Measurements from ENCODE around the gene MAS1. TPM values are rescaled to one million over a fixed set of nuclear protein-coding genes. Genes with fewer than 3 reads are reported as not detected.

Gene MAS1
- total and polyA plus RNA-seq, 9 of the 15 experiments (the other 6 are each of a cell fraction or from before 2014, with no cell fraction given) = not detected

GRCh38 chr6:159935633-159936032, 44.8 kb downstream of the MAS1 start:
- Histone ChIP-seq H3K9me1 (ENCODE audit: control insufficient read depth, insufficient read depth, low read length) (no peaks in the 10 kb centered on the region), H3K4me3 (no peak overlapping the region), H3K27me3 (ENCODE audit: control insufficient read depth in 2 of 2, insufficient read depth in 2 of 2, low read length in 2 of 2) (peaks cover 21 to 36% of the 10 kb centered on the region in 2 experiments; a peak in 3 of 5 replicates), H3K9me3 (replicated peaks; ENCODE audit: control insufficient read depth, insufficient read depth, low read depth, low read length) (no peaks in the 10 kb centered on the region; the same call in 1 of the 2 replicates), H3K9ac (ENCODE audit: insufficient read depth in 1 of 2, low read depth in 2 of 2, low read length in 2 of 2) (no peak overlapping the region), H4K20me1 (replicated peaks; ENCODE audit: control insufficient read depth, insufficient read depth, low read length) (no peaks in the 10 kb centered on the region), H3K27ac (ENCODE audit: extremely low read depth, low read depth, low read length) (no peak overlapping the region), H3K79me2 (ENCODE audit: control insufficient read depth, insufficient read depth, low read length) (no peaks in the 10 kb centered on the region), H2AFZ (ENCODE audit: low read depth, low read length) (no peak overlapping the region), H3K36me3 (ENCODE audit: control insufficient read depth, insufficient read depth, low read length) (no peaks in the 10 kb centered on the region), H3K4me2 (ENCODE audit: insufficient read depth, low read length) (no peak overlapping the region), H3K4me1 (replicated peaks in 1 of 2; ENCODE audit: control insufficient read depth in 2 of 2, insufficient read depth in 2 of 2, low read length in 2 of 2) (no peaks in the 10 kb centered on the region; a peak in 1 of 5 replicates)
- ATAC-seq (no peak), DNase-seq (ENCODE audit: extremely low read depth in 1 of 4, low spot score in 3 of 4) (no peak), FAIRE-seq (no peak)
- whole genome bisulfite sequencing (ENCODE audit: insufficient coverage, low coverage, missing lambda C conversion rate) = 21% methylated on average over 2 of the region's 2 CpGs
- ChIA-PET POLR2A (interaction anchor here (0.6 kb wide), 1 partner anchor 80 kb away, joined by 3 read pairs; no protein-coding TSS in a partner anchor), CTCF (ENCODE audit: low intra/inter-chr PET ratio) (interaction anchor here (0.6 kb wide), 1 partner anchor 13 kb away, joined by 3 read pairs; no protein-coding TSS in a partner anchor)
- in situ Hi-C loops (cut with MboI) = no loop called here
- intact Hi-C loops (cut with micrococcal nuclease) = no loop called here
- BruUV-seq (replicated peaks) = no TSS peak
- TF ChIP-seq ZBTB26 (CRISPR knock-in tag; IDR thresholded peaks at IDR 0.05) (no peak), SREBF2 (CRISPR knock-in tag; IDR thresholded peaks at IDR 0.05) (no peak), U2AF1 (optimal IDR thresholded peaks at IDR 0.05; ENCODE audit: low read depth, low read length) (no peak), SETDB1 (IDR thresholded peaks at IDR 0.05; ENCODE audit: low read length) (no peak), CHD7 (IDR thresholded peaks at IDR 0.05; ENCODE audit: low read depth, low read length) (no peak), CBX8 (IDR thresholded peaks at IDR 0.05; ENCODE audit: borderline replicate concordance, extremely low read depth, low read depth, low read length, poor library complexity, severe bottlenecking) (no peak), SMARCE1 (IDR thresholded peaks at IDR 0.05) (no peak), ZNF146 (CRISPR knock-in tag; IDR thresholded peaks at IDR 0.05; ENCODE audit: unreplicated experiment) (no peak), CHCHD3 (CRISPR knock-in tag; IDR thresholded peaks at IDR 0.05) (no peak), TAF15 (IDR thresholded peaks at IDR 0.05; ENCODE audit: low read depth, low read length) (no peak), DACH1 (IDR thresholded peaks at IDR 0.05; ENCODE audit: partially characterized antibody) (no peak)

All from K562 (cell line).